ENCODE data around the gene PAM16.
A peak's percentile ranks its signal among the peaks of the same experiment; 100 is the strongest.

Gene PAM16

GRCh38 chr16:4390266-4391260 lies 39.4 kb upstream of the PAM16 start:
- TF ChIP-seq KLF10 (tag by site-specific recombination; IDR thresholded peaks at IDR 0.05): no peak
- Histone ChIP-seq H3K4me3 (ENCODE audit: low read depth, low read length) (no peak overlapping the region), H3K36me3 (ENCODE audit: control insufficient read depth in 2 of 2, insufficient read depth in 1 of 2, low read length in 2 of 2) (peaks cover 0 to 51% of the 10 kb centered on the region in 2 experiments; a peak in 2 of 3 replicates), H3K9me3 (ENCODE audit: control insufficient read depth, insufficient read depth, low read depth, low read length) (no peaks in the 10 kb centered on the region), H3K27ac (ENCODE audit: extremely low read depth, low read depth, low read length) (no peak overlapping the region), H3K4me1 (ENCODE audit: control insufficient read depth, insufficient read depth, low read length) (no peaks in the 10 kb centered on the region)
- POLR2A ChIA-PET: no interaction called here
- CTCF ChIA-PET: interaction anchor here (0.6 to 6.9 kb wide), 9 partner anchors 12 to 116 kb away, joined by 3 to 91 read pairs (median 4); no protein-coding TSS in a partner anchor

- ChIA-PET CTCF (interaction anchor here (0.5 to 6.9 kb wide), 6 partner anchors 9 to 58 kb away, joined by 3 to 91 read pairs (median 6); no protein-coding TSS in a partner anchor), POLR2A (no interaction called here)
- H3K27ac ChIP-seq (ENCODE audit: extremely low read depth, low read depth, low read length): no peak overlapping the region
- H3K4me3 ChIP-seq (ENCODE audit: low read depth, low read length): no peak overlapping the region
- no peaks in the 10 kb centered on the region for H3K9me3 ChIP-seq (ENCODE audit: control insufficient read depth, insufficient read depth, low read depth, low read length)
- H3K4me1 ChIP-seq (ENCODE audit: control insufficient read depth, insufficient read depth, low read length): no peaks in the 10 kb centered on the region
- H3K36me3 ChIP-seq (ENCODE audit: control insufficient read depth in 2 of 2, insufficient read depth in 1 of 2, low read length in 2 of 2): peaks cover 0 to 49% of the 10 kb centered on the region in 2 experiments; a peak in 2 of 3 replicates
- TF ChIP-seq ZNF155 (tag by site-specific recombination; IDR thresholded peaks at IDR 0.05) (no peak), ZIC2 (tag by site-specific recombination; IDR thresholded peaks at IDR 0.05) (peak; percentile 60), ZNF404 (tag by site-specific recombination; IDR thresholded peaks at IDR 0.05) (no peak), EGR2 (tag by site-specific recombination; IDR thresholded peaks at IDR 0.05; ENCODE audit: low read depth) (no peak), ZNF704 (tag by site-specific recombination; IDR thresholded peaks at IDR 0.05) (no peak), ZNF830 (tag by site-specific recombination; IDR thresholded peaks at IDR 0.05; ENCODE audit: low read depth) (no peak), ZNF214 (tag by site-specific recombination; IDR thresholded peaks at IDR 0.05; ENCODE audit: borderline replicate concordance) (no peak), ZFHX2 (tag by site-specific recombination; conservative IDR thresholded peaks at IDR 0.05) (peak; percentile 20; the same call in 1 of the 2 replicates), ZNF585B (tag by site-specific recombination; IDR thresholded peaks at IDR 0.05) (no peak), ZBTB8A (tag by site-specific recombination; IDR thresholded peaks at IDR 0.05) (no peak), MZF1 (tag by site-specific recombination; IDR thresholded peaks at IDR 0.05; ENCODE audit: borderline replicate concordance) (no peak), KLF1 (tag by site-specific recombination; IDR thresholded peaks at IDR 0.05) (peak; percentile 29; the same call in 1 of the 2 replicates), ZNF518A (tag by site-specific recombination; conservative IDR thresholded peaks at IDR 0.05; ENCODE audit: low read depth) (no peak)
These were observed 38.2 kb upstream of the PAM16 start for GRCh38 chr16:4389051-4389955.
